HG02884 (cell line): ENCODE data around the gene EPB41.
A peak's percentile ranks its signal among the peaks of the same experiment; 100 is the strongest.
"Not testable (repeated sequence)": the region's sequence is repeated elsewhere in the genome, so short reads cannot be mapped to it uniquely, and the experiment has no call there.

Source experiments
- ATAC-seq: cut with Tn5 transposase; IDR thresholded peaks from one replicate; pipeline ENCODE4 v1.9.1; 2021; ENCODE audit warnings: mild to moderate bottlenecking, moderate library complexity; ENCODE audit not compliant: unreplicated experiment

EPB41 gene

DNA sequence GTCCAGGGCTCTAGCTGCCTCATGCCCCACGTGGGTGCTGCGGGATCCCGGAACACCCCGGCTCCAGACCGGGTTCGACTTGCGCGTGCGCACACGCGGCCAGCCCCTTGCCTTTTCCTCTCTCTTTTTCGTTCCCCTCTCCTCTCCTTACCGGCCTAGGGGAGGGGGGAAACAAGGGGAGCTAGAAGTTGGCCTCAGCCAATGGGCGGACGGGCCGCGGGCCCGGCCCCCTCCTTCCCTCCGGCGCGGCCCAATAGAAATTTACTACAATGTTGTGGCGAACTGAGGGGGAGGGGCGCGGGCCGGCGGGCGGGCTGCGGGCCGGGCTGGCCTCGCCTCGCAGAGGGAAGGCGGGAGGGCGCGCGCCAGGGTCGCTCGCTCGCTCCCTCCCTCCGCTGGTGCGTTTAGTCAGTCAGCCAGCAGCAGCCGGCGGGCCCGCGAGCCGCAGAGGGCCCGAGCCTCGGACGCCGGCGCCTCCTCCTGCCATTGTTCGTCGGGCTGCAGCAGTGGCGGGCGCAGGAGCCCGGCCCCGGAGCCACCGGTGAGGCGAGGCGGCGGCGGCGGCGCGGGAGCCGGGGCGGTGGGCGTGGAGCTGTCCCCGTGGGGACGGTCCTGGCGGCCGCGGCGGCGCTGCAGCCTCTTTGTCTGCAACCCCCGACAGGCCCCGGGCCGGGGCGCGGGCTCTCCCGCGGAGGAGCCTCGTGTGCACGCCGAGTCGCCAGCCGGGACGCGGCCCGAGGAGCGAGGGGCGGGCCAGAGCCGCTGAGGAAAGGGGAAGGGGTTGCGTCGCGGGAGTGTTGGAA lies at the start of gene EPB41:
Gene EPB41, plus strand, starts transcription at position 342 of the 803 bp plus-strand sequence. CDS start 72,869 bp downstream, outside the sequence.
- peak; percentile 72 for ATAC-seq

DNA sequence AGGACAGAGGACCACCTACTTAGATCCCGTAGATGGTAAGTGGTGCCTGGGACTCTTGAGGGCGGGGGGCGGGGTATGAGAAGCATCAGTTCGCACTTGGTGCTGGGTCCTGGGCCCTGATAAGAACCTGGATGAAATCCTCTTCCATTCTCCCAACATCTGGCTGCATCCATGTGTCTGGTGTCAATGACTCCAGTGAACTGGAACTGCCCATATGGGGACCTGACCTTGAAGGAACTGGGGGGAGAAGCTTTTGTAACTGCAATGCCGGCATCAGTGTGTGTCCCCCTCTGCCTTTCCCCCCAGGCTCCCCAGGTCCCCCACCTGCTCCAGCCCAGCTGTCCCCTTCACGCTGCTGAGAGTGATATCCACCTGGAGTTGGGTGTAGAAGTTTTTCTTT lies 49.7 kb upstream of the EPB41 start:
- ATAC-seq = no peak

DNA sequence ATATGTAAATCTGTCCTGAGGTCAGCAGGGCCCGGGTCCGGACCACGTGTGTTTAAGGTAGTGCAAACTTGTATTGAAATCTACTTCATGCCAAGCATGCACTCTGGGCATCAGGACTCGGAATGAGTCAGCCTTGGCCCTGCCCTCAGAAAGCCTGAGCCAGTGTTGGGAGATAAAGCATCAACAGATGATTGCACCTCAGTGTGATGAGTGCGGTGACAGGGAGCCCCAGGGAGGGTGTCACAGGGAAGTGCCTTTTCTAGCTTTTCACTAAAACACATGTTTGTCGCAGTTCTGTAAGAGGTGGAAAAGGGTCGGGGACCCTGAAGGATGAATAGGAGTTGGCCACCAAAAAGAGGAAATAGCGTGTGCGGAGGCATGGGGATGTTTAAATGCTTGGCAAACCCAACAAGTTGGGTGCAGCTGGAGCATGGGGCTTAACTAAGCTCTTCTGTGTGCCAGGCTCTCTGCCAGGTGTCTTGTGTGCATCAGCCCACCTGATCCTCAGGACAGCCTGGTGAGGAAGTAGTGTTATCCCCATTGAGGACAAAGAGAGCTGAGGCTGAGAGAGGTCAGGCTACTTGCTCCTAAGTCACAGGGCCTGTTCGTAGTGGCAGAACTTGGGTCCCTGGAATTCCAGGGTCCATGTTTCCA lies 48.2 kb upstream of the EPB41 start:
- ATAC-seq = no peak

DNA sequence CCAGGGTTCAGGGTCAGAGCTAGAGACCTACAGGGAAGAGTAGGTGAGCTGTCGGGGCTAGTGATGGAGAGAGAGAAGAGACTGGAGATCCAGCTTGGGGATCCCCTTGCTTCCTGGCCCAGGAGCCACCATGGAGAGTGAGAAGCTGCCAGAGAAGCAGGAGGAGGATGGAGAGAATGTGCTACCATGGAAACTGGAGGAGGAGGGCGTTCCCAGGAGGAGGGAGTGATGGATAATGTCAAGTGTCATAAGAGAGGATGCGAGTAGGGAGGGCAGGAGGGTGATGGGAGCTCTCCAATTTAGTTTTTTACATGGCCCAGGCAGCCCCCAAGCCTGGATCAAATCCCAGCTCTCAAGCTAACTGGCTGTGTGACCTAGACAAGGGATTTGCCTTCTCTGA lies 46.5 kb upstream of the EPB41 start:
- no peak for ATAC-seq

DNA sequence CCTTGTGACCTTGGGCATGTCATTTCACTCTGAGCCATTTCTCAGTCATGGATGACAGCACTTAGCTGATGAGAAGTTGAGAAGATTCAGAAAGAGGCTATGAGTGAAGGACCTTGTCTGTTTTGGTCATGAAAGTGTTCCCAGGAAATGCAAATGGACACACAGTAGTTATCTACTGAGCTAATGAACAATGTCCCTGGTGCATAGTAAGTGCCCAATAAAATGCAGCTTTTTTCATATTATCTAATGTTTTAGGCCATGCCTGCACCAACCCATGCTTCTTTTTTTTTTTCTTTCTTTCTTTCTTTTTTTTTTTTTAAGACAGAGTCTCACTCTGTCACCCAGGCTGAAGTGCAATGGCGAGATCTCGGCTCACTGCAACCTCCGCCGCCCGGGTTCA lies 44.4 kb upstream of the EPB41 start:
- no peak for ATAC-seq

DNA sequence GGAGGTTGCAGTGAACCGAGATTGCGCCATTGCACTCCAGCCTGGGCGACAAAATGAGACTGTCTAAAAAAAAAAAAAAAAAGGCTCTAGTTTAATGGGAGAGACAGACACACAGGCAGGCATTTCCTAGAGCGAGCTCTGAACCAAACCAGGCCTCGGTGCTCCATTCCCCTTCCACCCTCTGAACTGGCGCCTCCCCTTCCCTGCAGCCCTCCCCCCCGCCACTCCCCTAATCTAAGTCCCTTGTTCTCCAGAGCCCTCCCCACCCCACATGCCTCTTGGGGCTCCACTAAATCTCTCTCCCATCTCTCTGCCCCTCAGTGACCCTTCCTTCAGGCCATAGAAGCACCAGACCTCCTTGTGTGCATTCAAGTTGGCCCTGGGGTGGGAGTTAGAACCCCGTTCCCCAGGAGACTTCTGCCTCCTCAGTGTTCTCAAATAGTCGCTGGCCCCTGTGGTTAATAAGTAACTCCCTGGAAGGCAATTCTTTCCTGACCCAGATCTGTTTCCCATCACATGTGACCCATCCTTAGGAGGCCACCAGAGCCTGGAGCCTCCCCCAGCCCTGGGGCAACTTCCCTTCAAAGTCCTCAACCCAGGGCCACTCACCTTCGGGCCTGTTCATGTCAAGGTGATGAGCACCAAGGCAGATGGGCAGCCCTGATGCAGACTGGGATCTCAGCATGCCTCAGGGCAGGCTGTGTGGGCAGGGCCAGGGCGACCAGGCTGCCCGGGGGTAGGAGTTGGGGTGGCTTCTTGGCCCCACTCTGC lies 42.6 kb upstream of the EPB41 start:
- ATAC-seq = no peak

DNA sequence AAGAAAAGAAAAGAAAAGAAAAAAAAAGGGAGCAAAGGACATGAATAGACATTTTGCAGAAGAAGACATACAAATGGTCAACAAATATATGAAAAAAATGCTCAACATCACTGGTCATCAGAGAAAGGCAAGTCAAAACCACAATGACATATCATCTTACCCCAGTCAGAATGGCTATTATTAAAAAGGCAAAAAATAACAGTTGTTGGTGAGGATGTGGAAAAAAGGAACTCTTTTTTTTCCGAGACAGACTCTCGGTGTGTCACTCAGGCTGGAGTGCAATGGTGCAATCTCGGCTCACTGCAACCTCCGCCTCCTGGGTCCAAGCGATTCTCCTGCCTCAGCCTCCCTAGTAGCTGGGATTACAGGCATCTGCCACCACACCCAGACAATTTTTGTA lies 39.2 kb upstream of the EPB41 start:
- ATAC-seq = not testable (repeated sequence)

DNA sequence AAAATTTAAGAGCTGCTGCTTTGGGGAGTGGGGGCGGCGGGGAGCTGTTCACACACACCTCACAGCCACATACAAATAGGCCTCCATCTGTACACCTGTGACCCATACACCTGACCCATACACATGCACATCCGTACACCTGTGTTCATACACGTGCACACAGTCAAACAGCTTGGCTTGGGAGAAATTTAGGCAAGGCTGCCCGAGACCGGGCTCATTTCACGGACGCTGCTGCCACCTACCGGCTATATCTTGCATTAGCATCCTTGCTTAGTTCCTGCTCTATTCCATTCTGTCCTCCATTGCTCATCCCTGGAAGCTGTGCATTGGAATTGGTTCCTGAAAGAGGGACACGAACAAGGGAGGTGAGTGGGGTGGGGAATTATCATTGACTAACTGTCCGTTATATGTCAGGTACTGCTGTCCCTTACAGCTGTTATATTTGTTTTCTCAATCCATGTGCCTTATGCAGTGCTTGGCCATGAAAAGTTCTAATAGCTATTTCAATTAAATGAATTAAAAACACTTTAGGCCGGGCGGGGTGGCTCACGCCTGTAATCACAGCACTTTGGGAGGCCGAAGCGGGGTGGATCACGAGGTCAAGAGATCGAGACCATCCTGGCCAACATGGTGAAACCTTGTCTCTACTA lies 37.1 kb upstream of the EPB41 start:
- ATAC-seq = no peak

DNA sequence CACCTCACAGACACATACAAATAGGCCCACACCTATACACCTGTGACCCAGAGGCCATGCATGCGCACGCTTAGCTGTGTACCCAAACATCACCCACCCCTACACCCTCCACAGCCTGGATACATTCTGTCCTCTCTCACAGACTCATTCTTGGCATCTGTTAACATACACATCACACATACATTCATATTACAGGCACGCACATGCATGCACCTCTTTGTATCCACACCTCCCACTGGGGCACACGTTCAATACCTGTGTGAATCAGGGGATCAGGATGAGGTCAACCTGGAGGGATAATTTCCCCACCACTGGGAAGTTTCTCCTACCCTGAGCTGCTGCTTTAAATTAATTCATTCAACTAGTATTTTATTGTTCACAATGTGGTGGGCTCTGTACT lies 35.6 kb upstream of the EPB41 start:
- no peak for ATAC-seq

DNA sequence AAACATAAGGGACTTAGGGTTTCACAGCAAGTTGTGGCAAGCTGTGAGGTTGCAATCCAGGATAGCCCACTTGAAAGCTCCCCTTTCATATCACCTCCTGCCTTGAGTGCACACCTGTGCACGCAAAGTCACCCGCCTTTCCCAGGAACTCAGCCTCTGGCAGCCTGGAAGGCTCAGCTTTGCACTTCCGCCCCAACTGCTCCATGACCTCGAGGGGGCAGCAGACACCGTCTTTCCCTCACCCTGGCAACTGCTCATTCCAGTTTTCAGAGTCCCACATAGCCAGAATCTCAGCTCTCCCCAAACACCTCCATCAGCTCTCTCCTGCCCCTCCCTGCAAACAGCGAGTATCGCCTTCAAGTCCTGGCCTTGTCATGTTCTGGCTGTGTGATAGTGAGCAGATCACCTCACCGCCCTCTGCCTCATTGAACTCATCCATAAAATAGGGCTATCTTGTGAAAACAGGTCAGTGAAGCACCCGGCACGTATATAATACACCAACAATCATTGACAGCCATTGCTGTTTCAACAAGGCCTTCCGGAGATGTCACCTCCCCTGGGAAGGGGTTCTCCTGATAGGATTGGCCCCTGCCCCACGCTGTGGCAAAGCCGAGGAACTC lies 32.2 kb upstream of the EPB41 start:
- ATAC-seq = no peak

DNA sequence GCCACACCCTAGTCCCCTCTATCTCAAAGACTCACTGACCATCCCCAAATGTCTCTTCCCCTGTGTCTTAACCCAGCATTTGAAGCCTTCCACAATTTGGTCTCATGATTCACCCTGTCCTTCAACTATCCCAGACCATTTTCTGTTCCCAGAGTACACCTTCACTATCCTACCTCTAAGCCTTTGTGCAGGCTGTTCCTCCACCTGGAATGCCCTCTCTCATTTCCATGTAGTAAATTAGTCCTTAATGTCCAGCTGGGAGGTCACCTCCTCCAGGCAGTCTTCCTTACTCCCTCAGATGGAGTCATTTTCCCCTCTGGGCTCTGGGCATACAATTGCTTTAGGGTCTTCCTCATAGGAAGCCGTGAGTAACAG lies 31.1 kb upstream of the EPB41 start:
- ATAC-seq = no peak

DNA sequence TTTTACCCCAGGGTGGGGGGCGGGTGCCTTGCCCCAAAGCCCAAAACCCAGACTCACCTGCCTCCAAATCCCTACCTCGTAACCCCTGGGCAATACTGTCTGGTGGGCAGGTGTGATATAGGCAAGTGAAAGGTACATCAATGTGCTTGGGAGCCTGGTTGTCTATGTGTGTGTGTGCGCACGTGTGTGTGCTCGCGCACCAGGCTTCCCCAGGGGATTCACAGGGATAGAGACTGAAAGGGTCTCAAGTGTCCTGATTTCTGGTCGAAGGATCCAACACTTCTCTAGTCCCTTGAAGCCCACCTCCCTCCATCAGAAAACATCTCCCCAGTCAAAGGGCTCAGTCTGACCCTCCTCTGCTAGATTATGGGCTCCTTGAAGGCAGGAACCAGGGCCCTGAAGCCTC lies 28.9 kb upstream of the EPB41 start:
- ATAC-seq = no peak

DNA sequence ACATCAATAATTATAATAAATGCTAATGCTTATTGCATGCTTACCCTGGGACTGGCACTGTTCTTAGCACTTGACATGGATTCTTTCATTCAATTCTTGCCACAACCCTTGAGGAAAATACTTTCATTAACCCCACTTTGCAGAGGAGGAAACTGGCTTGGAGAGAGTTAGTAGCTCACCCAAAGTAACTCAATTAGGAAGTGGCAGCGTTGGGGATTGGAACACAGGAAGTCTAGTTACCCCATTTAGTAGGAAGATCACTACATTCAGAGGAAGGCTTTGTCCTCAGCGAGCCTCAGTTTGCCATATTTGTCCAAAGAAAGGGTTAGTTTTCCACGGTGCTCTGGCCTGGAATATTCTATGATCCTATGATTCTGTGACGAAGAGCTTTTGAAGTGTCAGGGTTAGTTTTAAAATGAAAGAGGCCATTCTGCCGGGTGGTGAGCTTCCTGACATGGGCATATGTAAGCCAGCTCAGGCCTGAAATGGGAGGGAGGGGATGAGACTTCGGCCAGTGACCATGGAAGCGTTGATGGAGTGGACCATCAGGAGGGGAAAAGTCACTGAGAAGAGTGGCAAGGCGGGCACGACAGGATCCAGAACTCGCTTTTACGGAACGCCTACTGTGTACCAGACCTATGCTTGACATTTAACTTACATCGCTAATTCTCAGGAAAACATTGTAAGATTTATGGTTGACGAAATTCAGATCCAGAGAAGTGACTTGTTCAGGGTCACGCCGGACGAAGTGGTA lies 28.2 kb upstream of the EPB41 start:
- no peak for ATAC-seq

DNA sequence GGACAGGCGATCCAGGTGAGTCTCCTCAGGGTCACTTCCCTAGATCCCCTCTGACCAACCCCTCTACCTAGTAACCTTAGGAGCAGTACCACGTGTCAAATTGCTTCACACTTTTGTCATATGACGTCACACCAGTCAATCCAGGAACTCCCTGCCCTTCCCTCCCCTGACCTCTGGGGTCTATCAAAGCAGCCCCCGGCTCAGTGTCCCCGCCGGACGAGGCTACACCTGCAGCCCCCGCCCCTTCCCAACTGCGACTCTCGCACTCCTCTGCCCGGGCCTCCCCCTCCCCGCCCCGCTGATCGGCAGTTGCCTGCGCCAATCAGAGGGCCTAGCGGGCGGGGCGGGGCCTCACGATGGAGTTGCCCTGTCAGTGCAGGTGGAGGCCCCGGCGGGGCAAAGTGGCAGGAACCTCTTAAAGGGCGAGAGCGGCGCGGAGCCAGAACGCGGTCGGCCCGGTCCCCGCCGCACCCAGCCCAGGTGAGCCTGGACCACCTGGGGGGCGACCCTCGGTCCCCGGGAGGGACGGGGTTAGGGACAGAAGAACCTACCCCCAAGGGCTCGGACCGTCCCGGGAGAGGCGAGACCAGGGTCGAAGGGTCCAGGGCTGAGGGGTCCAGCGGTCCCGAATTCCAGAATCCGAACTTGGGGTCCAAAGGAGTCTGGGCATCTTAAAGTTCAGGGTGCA lies 27.5 kb upstream of the EPB41 start:
- peak; percentile 55 for ATAC-seq

DNA sequence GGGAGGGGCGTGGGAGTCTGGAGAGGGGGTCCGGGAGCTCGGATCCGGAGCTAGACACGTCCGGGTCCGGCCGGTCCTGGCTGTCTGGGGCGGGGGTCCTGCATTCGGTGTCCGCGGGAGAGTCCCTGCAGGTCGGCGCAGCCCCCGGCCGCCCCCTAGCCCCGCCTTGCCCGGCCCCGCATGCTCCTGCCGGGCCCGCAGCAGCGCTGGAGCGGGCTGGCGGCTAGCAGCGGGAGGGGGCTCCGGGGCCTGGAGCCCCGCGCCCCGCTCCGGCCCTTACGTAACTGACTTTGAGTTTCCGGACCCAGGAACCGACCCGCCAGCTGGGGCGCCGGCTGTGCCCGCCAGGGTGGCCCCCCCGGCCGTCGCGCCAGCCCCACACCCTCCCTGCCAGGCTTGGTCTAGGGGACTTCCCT lies 26.9 kb upstream of the EPB41 start:
- no peak for ATAC-seq

DNA sequence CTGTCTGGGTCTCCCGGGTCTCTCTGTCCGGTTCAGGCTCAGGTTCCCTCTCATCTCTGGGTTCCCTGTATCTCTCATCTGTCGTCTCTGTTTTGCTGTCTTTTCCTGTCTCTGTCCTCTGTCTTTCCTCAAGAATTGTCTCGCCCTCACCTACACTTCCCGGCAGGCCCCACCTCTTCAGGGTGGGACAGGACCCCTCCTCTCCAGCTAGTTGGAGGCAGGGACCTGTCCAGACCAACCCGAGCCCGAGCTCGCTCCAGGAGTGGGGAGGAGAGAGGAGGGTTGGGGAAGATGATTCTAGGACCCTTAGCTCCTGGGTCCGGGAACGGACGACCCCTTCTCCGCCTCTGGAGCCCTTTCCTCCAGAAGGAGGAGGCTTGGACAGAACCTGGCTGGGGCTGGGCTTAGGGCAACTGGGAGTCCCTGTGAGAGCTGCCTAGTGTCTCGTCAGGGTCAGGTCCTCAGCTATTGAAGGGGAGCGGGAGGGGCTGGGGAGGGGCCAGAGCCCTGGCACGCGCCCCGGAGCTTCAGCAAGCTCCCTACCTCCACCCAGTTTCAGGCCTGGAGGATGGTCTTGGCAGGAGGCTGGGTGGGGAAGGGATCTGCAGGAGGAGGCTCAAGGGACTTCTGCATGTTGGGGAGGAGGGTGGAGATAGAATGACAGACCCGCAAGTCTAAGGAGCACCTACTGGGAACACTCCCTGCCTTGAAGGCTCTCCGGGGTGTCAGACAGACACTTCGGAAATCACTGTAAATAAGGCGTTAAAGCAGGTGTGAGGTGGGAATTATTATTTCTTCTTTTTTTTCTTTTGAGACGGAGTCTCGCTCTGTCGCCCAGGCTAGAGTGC lies 26.3 kb upstream of the EPB41 start:
- no peak for ATAC-seq

DNA sequence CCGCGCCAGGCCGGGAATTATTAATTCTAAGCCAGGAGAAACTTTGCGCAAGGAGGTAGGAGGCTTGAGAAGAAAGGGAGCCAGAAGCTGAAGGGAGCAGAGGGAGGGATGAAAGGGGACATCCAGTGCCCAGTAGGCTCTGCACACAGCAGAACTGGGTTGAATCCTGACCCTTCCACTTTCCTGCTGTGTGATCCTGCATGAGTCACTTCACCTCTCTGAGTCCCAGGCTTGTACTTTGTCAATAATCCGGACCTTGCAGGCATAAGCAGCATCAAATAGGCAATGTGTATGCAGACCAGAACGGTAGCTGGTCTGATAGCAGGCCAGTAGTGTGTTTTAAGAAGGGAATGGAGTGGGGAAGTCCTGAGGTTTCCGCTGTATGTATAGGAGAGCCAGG lies 25.5 kb upstream of the EPB41 start:
- ATAC-seq = no peak

DNA sequence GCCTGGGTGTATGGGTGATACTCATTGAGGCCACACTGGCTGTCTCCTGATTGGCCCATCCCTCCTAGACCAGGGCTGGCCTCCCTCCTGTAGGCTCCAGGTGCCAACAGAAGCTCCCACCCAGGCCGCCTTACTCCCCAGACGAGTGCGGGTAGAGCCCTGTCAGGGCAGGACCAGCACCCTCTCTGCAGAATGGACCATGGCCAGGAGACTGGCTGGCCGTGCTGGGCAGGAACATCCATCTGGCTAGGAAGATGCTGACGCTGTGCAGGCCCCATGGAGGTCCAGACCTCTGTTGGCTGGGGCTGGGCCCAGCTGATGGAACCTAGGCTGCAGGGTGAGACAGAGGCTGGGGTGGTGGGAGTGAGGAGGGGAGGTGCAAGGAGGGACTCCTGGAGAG lies 25.0 kb upstream of the EPB41 start:
- ATAC-seq = no peak

DNA sequence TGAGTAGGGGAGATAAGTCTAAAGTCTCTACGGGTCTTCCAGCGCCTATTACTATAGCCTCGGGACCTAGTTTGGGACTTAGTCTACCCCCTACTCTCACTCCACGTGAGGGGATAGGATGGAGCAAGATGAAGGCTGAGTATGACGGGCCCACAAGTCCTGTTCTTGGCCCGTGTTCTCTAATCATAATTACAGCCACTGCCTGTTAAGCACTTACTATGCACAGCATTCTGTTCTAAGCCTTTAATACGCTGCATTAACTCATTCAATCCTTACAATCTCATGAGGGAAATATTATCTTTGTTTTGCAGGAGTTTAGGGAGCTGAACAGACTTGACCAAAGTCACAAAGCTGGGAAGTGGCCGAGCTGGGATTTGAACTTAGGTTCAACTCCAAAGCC lies 23.9 kb upstream of the EPB41 start:
- no peak for ATAC-seq
